GM12875 (cell line): ENCODE data around the gene HEG1.

Source experiments
- H3K4me3 ChIP-seq: one replicate; pipeline ENCODE4 v1.5.1; 2011; ENCODE audit warnings: low read depth, low read length, control low read depth
- CTCF ChIP-seq: IDR thresholded peaks from 2 replicates; pipeline ENCODE4 v1.5.1; 2011; ENCODE audit warnings: low read depth, mild to moderate bottlenecking, control low read depth, inconsistent platforms, low read length, moderate library complexity, borderline replicate concordance; ENCODE audit not compliant: insufficient read depth

Gene HEG1

GRCh38 chr3:125032100-125032643 lies 23.6 kb downstream of the HEG1 start:
- TF ChIP-seq CTCF = no peak
- H3K4me3 ChIP-seq = no peak overlapping the region

GRCh38 chr3:125031544-125031943 lies 24.3 kb downstream of the HEG1 start:
- no peak for TF ChIP-seq CTCF
- no peak overlapping the region for H3K4me3 ChIP-seq

GRCh38 chr3:125028657-125029056 lies 27.1 kb downstream of the HEG1 start:
- H3K4me3 ChIP-seq = no peak overlapping the region
- no peak for TF ChIP-seq CTCF

GRCh38 chr3:125025642-125026041 lies 30.2 kb downstream of the HEG1 start:
- no peak for TF ChIP-seq CTCF
- no peak overlapping the region for H3K4me3 ChIP-seq

GRCh38 chr3:125024817-125025216 lies 31.0 kb downstream of the HEG1 start:
- no peak overlapping the region for H3K4me3 ChIP-seq
- no peak for TF ChIP-seq CTCF

GRCh38 chr3:125023833-125024555 lies 31.8 kb downstream of the HEG1 start:
- no peak overlapping the region for H3K4me3 ChIP-seq
- TF ChIP-seq CTCF = no peak

- no peak for TF ChIP-seq CTCF
- H3K4me3 ChIP-seq = no peak overlapping the region
Measured at GRCh38 chr3:125022206-125022605, 33.6 kb downstream of the HEG1 start.
